Measurements from ENCODE around the gene KLK6. TPM values are rescaled to one million over a fixed set of nuclear protein-coding genes. Genes with fewer than 3 reads are reported as not detected.

KLK6 gene
- total and polyA plus RNA-seq, 2 of the 13 experiments (the other 11 are each of a cell fraction or from before 2014, with no cell fraction given): 0.15 to 1.8 TPM

GRCh38 chr19:50969413-50969760, at the start of gene KLK6 (continued):
- TF ChIP-seq SRY (CRISPR knock-in tag; IDR thresholded peaks at IDR 0.05): no peak
- no peak for TF ChIP-seq HMG20A (CRISPR knock-in tag; IDR thresholded peaks at IDR 0.05; ENCODE audit: borderline replicate concordance)
- no peak for TF ChIP-seq ZKSCAN1 (IDR thresholded peaks at IDR 0.05; ENCODE audit: low read length)

GRCh38 chr19:51018745-51019543, 49.6 kb upstream of the KLK6 start:
- ChIA-PET POLR2A (no interaction called here), CTCF (ENCODE audit: low intra/inter-chr PET ratio, low total read pairs) (no interaction called here)
- no TSS peak for BruUV-seq (replicated peaks)
- Histone ChIP-seq H4K20me1 (ENCODE audit: insufficient read depth, low read length) (no peaks in the 10 kb centered on the region), H3K4me1 (ENCODE audit: insufficient read depth, low read length) (0 out of 2 replicates have a peak, but pooled peaks cover 4% of the 10 kb centered on the region), H3K27me3 (ENCODE audit: control insufficient read depth in 1 of 2, insufficient read depth in 2 of 2, low read length in 2 of 2) (peaks cover 5 to 41% of the 10 kb centered on the region in 2 experiments; a peak in 4 of 5 replicates), H3K36me3 (replicated peaks in 1 of 2; ENCODE audit: control insufficient read depth in 1 of 2, insufficient read depth in 2 of 2, low read length in 2 of 2) (no peaks in the 10 kb centered on the region), H3K9me3 (ENCODE audit: low read length) (no peaks in the 10 kb centered on the region), H3K27ac (ENCODE audit: extremely low read length, insufficient read depth, low read length) (no peak overlapping the region), H3K4me3 (replicated peaks in 1 of 3; ENCODE audit: insufficient read depth in 1 of 3, low read depth in 2 of 3, low read length in 3 of 3) (peak overlapping the region in 2 of 3 experiments; percentile 10 to 50; a peak in 2 of 6 replicates), H3K4me2 (ENCODE audit: low read depth, low read length) (peak overlapping the region; percentile 39; the same call in 1 of the 2 replicates), H3K9ac (ENCODE audit: insufficient read depth, low read depth, low read length) (no peak overlapping the region), H2AFZ (ENCODE audit: low read length) (no peak overlapping the region), H3K79me2 (ENCODE audit: insufficient read depth, low read length) (no peaks in the 10 kb centered on the region)
- intact Hi-C loops (cut with micrococcal nuclease; ENCODE audit: unreplicated experiment): loop anchor here (10.0 kb wide), 1 partner anchor 84 kb away; no protein-coding TSS in a partner anchor
- TF ChIP-seq MAZ (IDR thresholded peaks at IDR 0.05; ENCODE audit: borderline replicate concordance, low read depth, low read length) (peak; percentile 28; the same call in 1 of the 2 replicates), MAZ (CRISPR knock-in tag; IDR thresholded peaks at IDR 0.05; ENCODE audit: low read depth) (no peak), MAX (IDR thresholded peaks at IDR 0.05) (no peak), KIAA2018 (CRISPR knock-in tag; IDR thresholded peaks at IDR 0.05; ENCODE audit: borderline replicate concordance) (no peak), PATZ1 (CRISPR knock-in tag; IDR thresholded peaks at IDR 0.05) (peak; percentile 47; the same call in 1 of the 2 replicates), CEBPB (IDR thresholded peaks at IDR 0.05; ENCODE audit: borderline replicate concordance, low read depth, low read length) (peak; percentile 70; the same call in 1 of the 2 replicates), CEBPG (CRISPR knock-in tag; IDR thresholded peaks at IDR 0.05) (peak; percentile 56)
- no peak for FAIRE-seq
- peak; percentile 66 for ATAC-seq
- in situ Hi-C loops (cut with HindIII; ENCODE audit: extremely low pct_ligation_motif_present, low pct_unique_long_range_greater_than_20kb): loop anchor here (5.0 kb wide), 2 partner anchors 73 to 87 kb away; no protein-coding TSS in a partner anchor
- WGBS (ENCODE audit: low lambda C conversion rate): 5% methylated on average over 35 of the region's 68 CpGs
- no peak for DNase-seq (ENCODE audit: low spot score)

Measured in HepG2 (cell line).